Glomerular endothelial cell (primary cell): Measurements from ENCODE around the gene DCAF17. TPM values are rescaled to one million over a fixed set of nuclear protein-coding genes. Genes with fewer than 3 reads are reported as not detected.
A peak's percentile ranks its signal among the peaks of the same experiment; 100 is the strongest.
"Not testable (repeated sequence)": the region's sequence is repeated elsewhere in the genome, so short reads cannot be mapped to it uniquely, and the experiment has no call there.

Experiments
- DNase-seq: peaks from one replicate; pipeline ENCODE4 v3.0.0-alpha.2; 2011; ENCODE audit warnings: low read depth, low spot score; ENCODE audit errors: extremely low read depth
- total RNA-seq: library from RNA; depleted of rRNA; stranded (reverse); fragments of >200 nt; gene quantifications from 2 replicates; pipeline ENCODE4 v1.2.3, GENCODE V29; 2015

DCAF17 gene
- total RNA-seq, 1 donor from 2014 or later: 15.3 TPM

GRCh38 chr2:171409436-171409971, 24.5 kb upstream of the DCAF17 start:
- no peak for DNase-seq

DNA sequence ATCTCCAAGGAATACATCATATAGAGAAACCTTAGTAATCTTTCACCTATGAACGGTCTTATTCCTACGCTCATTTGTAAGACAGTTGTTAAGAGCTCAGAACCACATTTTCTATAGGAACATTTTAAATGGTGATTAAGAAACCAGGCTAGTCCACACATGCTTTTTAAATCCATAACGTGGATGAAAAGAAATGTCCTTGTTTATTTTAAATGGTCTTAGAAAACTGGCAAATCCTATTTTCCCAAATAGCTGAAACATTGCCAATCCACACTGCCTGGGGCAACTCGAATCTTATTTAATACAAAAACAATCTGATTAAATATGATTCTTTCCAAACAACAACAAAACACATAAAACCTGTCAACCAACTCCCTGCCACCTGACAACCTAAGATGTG, 23.9 kb upstream of the DCAF17 start:
- no peak for DNase-seq

- no peak for DNase-seq
These were observed 23.4 kb upstream of the DCAF17 start for GRCh38 chr2:171410624-171411023.

- DNase-seq: no peak
These were observed 22.8 kb upstream of the DCAF17 start for GRCh38 chr2:171411214-171411613.

DNA sequence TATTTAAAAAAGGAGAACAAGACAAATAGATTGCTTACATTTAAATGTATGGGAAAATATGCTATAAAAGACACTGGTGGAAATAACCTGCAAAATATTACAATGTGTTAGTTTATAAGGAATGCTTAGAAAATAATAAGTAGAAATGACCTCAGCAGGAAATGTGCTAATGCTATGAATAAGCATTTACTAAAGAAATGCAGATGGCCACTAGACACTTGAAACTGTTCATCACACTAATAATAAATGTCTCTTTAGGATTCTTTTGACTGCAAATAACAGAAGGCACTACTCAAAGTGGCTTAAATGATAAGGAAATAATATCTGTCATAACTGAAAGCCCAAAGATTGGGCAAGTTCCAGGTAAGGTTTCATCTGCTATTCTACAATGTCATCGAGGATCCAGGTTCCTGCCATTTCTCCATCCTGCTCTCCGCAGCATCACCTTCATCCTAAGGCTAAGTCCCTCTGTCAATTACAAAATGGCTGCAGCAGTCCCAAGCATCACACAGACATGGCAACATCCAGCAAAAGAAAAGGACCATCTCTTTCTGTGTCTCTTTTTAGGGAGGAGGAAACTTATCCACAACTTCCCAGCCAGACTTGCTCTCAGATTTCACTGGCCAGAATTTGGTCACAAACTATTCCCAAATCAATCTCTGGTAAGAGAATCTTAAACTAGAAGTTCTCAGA, 22.1 kb upstream of the DCAF17 start:
- no peak for DNase-seq

GRCh38 chr2:171412571-171413175, 21.4 kb upstream of the DCAF17 start:
- no peak for DNase-seq

DNA sequence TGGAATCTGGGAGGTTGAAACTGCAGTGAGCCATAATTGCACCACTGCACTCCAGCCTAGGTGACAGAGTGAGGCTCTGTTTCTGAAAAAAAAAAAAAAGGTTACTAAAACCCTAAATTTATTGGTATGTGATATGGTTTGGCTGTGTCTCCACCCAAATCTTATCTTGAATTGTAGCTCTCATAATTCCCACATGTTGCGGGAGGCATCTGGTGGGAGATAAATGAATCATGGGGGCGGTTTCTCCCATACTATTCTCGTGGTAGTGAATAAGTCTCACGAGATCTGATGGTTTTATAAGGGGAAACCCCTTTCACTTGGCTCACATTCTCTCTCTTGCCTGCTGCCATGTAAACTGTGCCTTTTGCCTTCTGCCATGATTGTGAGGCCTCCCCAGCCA, 19.4 kb upstream of the DCAF17 start:
- DNase-seq: not testable (repeated sequence)

DNA sequence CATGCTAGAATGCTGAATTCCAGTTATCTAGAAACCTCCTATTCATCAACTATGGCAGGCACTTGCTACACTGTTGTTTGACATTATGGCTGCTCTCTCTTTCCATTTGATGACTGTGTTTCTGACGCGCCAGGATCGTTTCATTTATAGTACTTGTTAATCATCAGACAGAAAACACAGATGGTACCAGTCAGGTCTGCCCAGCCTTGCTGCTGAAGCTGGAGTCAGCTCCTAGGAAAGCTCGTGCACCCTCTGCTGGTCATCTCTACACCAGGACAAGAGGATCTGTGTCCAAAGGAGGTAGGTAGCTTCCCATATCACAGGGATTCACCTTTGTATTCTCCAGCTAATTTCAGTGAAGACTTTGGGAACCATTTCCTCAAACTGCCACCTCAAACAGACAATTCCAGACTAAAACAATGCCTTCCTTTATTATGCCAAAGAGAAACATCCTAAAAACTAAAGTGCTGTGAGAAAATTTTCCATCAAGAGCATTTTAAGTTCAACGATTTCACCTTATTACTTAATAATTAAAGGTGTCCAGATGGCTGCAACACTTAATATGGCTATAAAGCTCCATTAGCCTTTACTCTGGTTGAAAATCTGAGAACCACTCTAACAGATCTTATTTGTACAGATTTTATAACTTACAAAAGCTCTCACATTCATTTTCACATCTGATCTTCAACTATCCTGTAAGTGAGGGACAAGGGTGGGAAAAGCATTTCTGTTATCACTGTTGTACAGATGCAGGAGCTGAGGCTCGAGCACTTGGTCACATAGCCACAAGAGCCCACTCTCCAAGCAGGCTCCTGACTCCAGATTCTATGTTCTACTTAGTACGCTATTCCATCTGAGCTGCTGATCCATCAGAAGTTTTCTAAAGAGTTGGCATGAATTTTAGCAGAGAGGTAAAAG, 17.8 kb upstream of the DCAF17 start:
- peak; percentile 93 for DNase-seq

GRCh38 chr2:171419333-171419732, 14.7 kb upstream of the DCAF17 start:
- DNase-seq: no peak

GRCh38 chr2:171420728-171421563, 13.1 kb upstream of the DCAF17 start:
- DNase-seq: no peak

DNA sequence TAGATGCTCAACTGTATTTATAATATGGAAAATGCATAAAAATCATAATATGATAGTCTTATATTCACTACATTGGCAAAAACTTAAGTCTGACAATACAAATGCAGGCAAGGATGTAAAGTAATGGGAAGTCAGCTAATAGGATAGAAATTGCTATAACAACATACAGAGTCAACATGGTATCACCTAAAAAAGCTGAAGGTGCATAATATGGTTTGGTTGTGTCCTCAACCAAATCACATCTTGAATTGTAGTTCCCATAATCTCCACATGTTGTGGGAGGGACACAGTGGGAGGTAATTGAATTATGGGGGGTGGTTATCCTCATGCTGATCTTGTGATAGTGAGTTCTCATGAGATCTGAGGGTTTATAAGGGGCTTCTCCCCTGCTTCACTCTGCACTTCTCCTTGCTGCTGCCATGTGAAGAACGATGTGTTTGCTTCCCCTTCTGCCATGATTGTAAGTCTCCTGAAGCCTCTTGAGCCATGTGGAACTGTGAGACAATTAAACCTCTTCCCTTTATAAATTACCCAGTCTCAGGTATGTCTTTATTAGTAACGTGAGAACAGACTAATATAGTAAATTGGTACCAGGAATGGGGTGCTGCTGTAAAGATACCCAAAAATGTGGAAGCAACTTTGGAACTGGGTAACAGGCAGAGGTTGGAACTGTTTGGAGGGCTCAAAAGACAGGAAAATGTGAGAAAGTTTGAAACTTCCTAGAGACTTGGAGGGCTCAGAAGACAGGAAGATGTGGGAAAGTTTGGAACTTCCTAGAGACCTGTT, 11.1 kb upstream of the DCAF17 start:
- not testable (repeated sequence) for DNase-seq

DNA sequence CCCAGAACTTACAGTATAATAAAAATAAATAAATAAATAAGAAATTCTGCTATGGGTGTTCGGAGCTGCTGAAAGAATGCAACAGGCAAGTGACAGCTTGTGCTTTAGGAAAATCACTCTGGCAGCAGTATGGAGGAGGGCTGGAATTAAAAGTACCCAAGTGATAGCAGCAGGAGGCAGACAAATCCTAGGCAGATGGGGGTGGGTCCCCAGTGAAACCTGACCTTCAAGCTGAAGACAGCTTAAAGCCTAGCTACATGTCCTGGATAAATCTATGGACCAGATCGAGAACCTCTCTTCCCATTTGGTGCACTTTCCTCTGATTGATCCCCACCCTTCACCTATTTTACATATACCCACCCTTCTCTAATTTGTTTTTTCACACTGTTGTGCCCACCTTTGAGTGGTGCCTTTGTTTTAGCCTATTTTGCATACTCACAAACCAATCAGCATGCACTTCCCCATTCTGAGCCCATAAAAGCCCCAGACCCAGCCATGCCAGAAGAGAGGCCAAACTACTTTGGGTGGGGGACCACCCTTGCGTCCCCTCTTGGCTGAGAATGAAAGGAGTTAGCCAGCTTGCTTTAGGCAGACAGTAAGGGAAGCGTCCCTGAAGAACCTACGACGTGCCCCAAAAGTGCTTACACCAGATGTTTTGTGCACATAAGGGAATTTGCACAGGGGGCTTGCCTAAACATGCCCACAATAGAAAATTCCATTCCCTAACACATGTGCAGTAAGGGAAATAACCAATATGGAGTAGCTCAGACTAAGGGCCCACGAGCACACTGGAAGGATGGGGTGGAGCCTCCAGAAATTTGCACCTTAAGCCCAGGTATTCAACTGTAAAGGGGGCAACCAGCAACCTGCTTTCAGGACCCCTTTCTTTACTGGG, 3.3 kb upstream of the DCAF17 start:
- no peak for DNase-seq

- no peak for DNase-seq
These were observed 2.3 kb upstream of the DCAF17 start for GRCh38 chr2:171431677-171432167.

DNA sequence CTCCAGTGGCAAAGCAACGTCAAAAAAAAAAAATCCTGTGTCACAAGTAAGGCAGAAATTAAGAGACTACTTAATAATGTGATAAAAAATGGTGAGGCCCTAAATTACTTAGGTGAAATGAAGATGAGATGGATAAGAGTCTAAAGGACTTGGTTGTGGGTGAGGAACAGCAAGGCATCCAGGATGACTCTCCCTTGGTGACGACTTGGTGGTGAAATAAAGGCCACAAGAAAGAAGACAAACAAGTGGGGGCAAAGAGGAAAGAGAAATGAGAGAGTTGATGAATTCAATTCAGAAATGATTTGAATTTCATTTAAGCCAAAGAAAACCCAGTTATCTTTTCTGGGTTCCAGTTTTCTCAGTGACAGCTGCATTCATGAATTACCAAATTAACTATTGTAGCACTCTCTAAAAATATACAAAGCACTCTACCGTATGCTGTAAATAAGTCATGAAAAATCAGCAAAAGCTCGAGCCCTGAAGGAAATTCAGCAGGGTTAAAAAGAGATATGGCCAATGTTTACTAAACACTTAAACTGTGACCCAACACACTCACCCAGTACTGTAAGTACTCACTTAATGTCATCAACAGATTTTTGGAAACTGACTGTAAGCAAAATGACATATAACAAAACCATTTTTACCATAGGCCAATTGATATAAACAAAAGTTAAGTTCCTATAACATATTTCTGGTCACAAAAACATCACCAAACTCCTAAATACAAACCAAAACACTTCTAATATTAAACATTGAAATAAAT, 1.6 kb upstream of the DCAF17 start:
- DNase-seq: no peak

DNA sequence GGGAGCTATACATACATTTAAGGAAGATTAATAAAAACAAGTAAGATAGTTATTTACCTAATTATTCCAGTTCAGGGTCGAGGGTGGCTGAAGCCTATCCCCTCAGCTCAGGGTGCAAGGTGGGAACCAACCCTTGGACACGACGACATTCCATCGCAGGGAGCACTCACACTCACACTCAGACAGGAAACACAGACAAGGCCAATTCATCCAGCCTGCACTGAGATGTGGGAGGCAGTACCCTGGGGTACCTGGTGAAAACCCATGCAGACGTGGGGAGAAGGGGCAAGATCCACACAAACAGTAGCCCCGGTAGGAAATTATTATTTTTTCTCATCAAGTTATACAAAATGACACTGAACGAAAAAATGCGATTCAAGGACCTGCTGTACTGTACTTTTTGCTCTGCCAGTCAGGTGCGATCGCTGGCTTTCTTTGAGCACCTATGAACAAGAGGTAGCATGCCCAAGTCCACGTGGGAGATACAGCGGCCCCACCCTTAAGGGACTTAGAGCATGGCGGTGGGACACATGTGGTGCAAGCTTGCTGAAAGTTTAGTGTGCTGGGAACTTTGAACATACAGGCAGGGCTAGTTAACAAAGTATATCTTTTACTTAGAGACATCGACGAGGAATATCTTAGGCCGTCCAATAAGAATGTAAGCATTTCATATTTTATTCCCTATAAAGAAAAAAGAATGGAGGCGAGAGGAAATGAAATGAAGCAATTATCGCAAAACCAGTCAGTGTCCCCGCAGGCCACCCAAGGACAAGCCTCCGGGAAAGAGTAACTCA, 860 bp upstream of the DCAF17 start:
- DNase-seq: no peak

GRCh38 chr2:171433763-171434012, 338 bp upstream of the DCAF17 start, which contains the start of gene METTL8:
Gene METTL8, minus strand, starts transcription at chr2:171433990. Its CDS starts 41,805 bp downstream, at chr2:171392185.
- no peak for DNase-seq

GRCh38 chr2:171436307-171436706, 2.3 kb downstream of the DCAF17 start:
- no peak for DNase-seq
